Prostate gland (tissue), 2 donors: ENCODE results near the gene STARD8. TPM values are rescaled to one million over a fixed set of nuclear protein-coding genes. Genes with fewer than 3 reads are reported as not detected.

ENCODE experiments used
- DNase-seq: peaks from one replicate; pipeline ENCODE4 v3.0.0-alpha.2; 2019; ENCODE audit warnings: low spot score
- H3K27ac ChIP-seq, 2 donors: fragments of 200-600 bp; sonication (generic); 2 replicates each; pipeline ENCODE4 v1.5.1; 2017 to 2019
- H3K27me3 ChIP-seq: fragments of 200-600 bp; sonication (generic); replicated peaks from 2 replicates; pipeline ENCODE4 v1.5.1; 2019; ENCODE audit not compliant: insufficient read depth
- H3K36me3 ChIP-seq, 2 donors: fragments of 200-600 bp; sonication (generic); 1 replicate in 1 of 2; 2 replicates in 1 of 2; pipeline versions ENCODE4 v1.5.1 to v1.8.1; 2017 to 2019
- H3K4me1 ChIP-seq: fragments of 200-600 bp; sonication (generic); replicated peaks from 2 replicates; pipeline ENCODE4 v1.5.1; 2019
- H3K4me3 ChIP-seq, 2 donors: fragments of 200-600 bp; sonication (generic); 2 replicates each; pipeline ENCODE4 v1.5.1; 2017 to 2019
- H3K9me3 ChIP-seq: fragments of 200-600 bp; sonication (generic); 2 replicates; pipeline ENCODE4 v1.5.1; 2017
- CTCF ChIP-seq, 4 experiments: fragments of 200-600 bp in 2 of 4; fragments of 450-650 bp in 2 of 4; sonication (generic) in 2 of 4; IDR thresholded peaks; 1 replicate in 3 of 4; 2 replicates in 1 of 4; pipeline ENCODE4 v1.5.1; 2016 to 2019; ENCODE audit warnings: antibody characterized with exemption in 4 of 4, mild to moderate bottlenecking in 2 of 4, moderate library complexity in 2 of 4
- POLR2A ChIP-seq: fragments of 450-650 bp; IDR thresholded peaks from one replicate; pipeline ENCODE4 v1.6.1; 2016; ENCODE audit warnings: antibody characterized with exemption, mild to moderate bottlenecking
- POLR2AphosphoS5 ChIP-seq: sonication (generic); formaldehyde crosslinking; IDR thresholded peaks from one replicate; pipeline ENCODE4 v1.6.1; 2017; ENCODE audit warnings: antibody characterized with exemption
- WGBS: methylation state at CpG from one replicate; pipeline ENCODE4 v1.1.5; 2018; 5-methylcytosine and 5-hydroxymethylcytosine counted together
- intact Hi-C: fragments of 100-400 bp; cut with DNase I; formaldehyde crosslinking; loops from one replicate; pipeline ENCODE4 v1.14.2; 2022
- total RNA-seq, 2 donors: library from RNA; depleted of rRNA; stranded (reverse); fragments of >200 nt; gene quantifications; one replicate each; pipeline ENCODE4 v1.1.0, GENCODE V29; 2016

Gene STARD8
- total RNA-seq, 2 donors from 2014 or later = 5.6 to 14.3 TPM

DNA sequence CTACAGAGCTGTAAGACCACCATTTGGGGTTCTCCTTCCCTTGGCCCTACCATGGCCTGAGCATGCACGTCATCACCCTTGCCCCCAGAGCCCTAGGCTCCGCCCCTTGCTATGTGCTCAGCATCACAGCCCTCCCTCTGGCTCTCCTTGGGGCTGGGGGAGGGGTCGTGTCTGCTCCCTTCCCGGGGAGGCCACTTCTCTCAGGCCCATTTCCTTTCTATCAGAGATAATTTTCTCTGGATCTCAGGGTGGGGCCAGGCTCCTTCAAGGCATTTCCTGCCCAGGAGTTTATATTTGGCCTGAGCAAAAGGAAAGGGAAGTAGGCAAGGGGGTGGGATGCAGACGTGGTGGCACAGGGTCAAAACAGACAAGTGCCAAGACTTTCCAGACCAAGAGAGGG is 55.9 kb downstream of the STARD8 start:
- intact Hi-C loops = no loop called here
- Histone ChIP-seq H3K9me3 (no peaks in the 10 kb centered on the region), H3K36me3 (no peaks in the 10 kb centered on the region), H3K4me3 (no peak overlapping the region), H3K27ac (no peak overlapping the region), H3K4me1 (no peaks in the 10 kb centered on the region), H3K27me3 (no peaks in the 10 kb centered on the region)
- no peak for DNase-seq
- TF ChIP-seq CTCF (IDR thresholded peaks at IDR 0.05) = no peak
- TF ChIP-seq POLR2A = no peak
- no peak for TF ChIP-seq POLR2AphosphoS5
- WGBS = 38% methylated on average over 5 of the region's 5 CpGs

- intact Hi-C loops = no loop called here
Observed at GRCh38 chrX:68703846-68704245, 56.4 kb downstream of the STARD8 start.

GRCh38 chrX:68705986-68706385 is 58.5 kb downstream of the STARD8 start:
- intact Hi-C loops = no loop called here
- H3K4me1 ChIP-seq = no peaks in the 10 kb centered on the region
- H3K9me3 ChIP-seq = no peaks in the 10 kb centered on the region
- H3K4me3 ChIP-seq = no peak overlapping the region
- DNase-seq = no peak
- H3K36me3 ChIP-seq = no peaks in the 10 kb centered on the region
- no peak for TF ChIP-seq CTCF (IDR thresholded peaks at IDR 0.05)
- TF ChIP-seq POLR2AphosphoS5 = no peak
- no peak for TF ChIP-seq POLR2A
- no peaks in the 10 kb centered on the region for H3K27me3 ChIP-seq
- no peak overlapping the region for H3K27ac ChIP-seq
- no CpG with 5 or more reads among the region's 5 CpGs for WGBS

More at GRCh38 chrX:68703846-68704245, 56.4 kb downstream of the STARD8 start:
- DNase-seq = no peak
- Histone ChIP-seq H3K36me3 (no peaks in the 10 kb centered on the region), H3K4me1 (no peaks in the 10 kb centered on the region), H3K9me3 (no peaks in the 10 kb centered on the region), H3K4me3 (no peak overlapping the region), H3K27ac (no peak overlapping the region), H3K27me3 (no peaks in the 10 kb centered on the region)
- TF ChIP-seq POLR2A (no peak), POLR2AphosphoS5 (no peak), CTCF (IDR thresholded peaks at IDR 0.05) (no peak)
- 97% methylated on average over 3 of the region's 3 CpGs for WGBS

GRCh38 chrX:68708503-68709290 is 61.2 kb downstream of the STARD8 start:
- TF ChIP-seq CTCF (IDR thresholded peaks at IDR 0.05) (no peak), POLR2A (no peak), POLR2AphosphoS5 (no peak)
- Histone ChIP-seq H3K27ac (no peak overlapping the region), H3K4me1 (no peaks in the 10 kb centered on the region), H3K4me3 (no peak overlapping the region), H3K36me3 (no peaks in the 10 kb centered on the region), H3K9me3 (no peaks in the 10 kb centered on the region), H3K27me3 (no peaks in the 10 kb centered on the region)
- 35% methylated on average over 6 of the region's 6 CpGs for WGBS
- no peak for DNase-seq
- intact Hi-C loops = no loop called here
